NCI-H128 (cell line): ENCODE results near the gene PRCC.

Experiments used
- DNase-seq: peaks from one replicate; lab custom pipeline; 2025; ENCODE audit not compliant: unreplicated experiment; lab: John Stamatoyannopoulos, UW

Gene PRCC

DNA sequence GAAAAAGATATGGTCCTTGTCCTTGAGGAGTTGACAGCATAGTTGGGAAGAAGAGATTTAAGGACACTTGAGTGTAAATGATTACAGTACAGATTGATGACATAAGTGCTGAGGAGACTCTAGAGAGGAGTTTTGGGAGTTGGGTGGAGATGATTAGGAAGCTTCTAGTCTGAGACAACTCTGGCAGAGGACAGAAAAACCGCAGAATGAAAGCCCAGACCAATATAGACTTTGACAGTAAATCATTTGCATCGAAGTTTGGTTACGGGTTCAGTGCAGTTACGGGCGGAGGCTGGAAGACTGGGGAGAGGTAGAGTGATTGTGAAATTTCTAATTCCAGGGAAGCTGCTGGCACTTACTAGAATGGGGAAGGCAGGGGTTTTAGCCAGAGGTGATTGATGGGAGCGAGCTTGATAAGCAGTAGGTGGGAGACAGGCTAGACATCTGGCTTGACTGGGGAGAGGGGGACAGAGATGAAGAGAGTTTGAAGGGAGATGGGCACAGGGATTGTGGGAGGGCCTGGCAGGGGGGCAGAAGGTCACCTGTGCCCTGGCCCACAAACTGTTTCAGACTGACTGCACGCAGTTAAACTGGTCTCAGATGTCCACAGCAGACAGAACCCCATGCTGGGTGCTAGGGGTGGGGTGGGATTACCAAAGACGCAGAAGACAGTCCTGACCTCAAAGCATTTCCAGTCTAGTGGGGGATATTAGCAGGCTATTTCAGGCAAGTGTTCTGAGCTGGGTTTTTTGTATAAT is 29.2 kb downstream of the PRCC start:
- no peak for DNase-seq

DNA sequence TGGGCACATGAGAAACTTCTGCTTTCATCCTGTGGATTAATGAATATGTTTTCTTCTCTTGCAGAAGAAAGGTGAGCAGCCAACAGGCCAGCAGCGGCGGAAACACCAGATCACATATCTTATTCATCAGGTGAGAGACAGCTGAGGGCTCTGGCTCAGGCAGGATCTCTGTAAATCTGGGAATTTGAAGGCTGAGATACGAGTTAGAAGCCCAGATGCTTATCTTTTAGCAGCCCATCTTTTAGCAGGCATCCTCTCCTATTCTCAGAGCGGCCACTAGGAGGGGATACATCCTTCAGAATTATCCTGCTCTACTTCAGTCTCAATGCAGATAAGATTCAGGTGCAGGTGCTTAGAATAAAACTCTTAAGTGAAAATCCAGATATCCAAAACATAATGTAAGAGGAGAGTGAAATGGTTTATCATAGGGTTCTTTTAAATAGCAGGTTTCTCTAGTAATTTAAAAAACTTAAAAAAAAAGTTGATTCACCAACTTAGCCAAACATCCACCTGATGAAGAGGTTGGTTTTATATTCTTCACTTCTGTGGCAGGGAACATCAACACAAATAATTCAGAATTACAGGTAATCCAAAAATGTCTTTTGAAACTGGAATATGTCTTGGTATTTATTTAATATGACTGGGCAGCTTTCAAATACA is 30.0 kb downstream of the PRCC start:
- no peak for DNase-seq

DNA sequence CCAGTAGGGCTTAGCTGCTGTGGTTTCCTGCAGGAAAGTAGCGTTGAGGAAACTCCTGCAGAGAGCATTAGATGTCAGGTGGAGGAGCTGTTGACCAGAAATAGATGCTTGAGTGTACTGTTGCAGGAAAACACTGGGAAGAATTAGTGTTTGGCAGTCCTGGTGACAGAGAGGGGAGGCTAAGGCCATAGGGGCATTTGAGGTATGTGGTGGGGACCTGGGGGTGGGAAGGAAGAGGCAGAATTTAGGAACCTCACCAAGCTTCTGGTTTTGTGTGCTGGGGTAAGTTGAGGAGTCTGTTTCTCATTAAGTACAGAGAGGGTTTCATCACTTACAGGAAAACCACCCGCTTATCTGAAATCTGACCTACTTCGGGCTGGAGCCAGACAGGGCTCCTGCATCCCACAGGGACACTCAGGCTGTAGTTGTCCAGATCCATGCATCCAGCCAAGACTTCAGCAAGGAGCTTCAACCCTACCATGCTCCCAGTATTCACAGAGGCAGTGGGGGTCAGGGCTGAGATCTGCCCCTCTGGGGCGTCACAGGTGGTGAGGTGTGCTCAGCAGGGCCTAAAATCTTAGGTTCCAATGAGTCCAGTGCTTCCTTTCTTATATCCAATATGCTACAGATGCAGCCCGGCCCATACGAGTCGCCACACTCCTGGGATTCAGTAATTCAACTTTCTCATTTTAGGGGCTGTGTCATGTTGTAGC is 34.2 kb downstream of the PRCC start:
- no peak for DNase-seq

DNA sequence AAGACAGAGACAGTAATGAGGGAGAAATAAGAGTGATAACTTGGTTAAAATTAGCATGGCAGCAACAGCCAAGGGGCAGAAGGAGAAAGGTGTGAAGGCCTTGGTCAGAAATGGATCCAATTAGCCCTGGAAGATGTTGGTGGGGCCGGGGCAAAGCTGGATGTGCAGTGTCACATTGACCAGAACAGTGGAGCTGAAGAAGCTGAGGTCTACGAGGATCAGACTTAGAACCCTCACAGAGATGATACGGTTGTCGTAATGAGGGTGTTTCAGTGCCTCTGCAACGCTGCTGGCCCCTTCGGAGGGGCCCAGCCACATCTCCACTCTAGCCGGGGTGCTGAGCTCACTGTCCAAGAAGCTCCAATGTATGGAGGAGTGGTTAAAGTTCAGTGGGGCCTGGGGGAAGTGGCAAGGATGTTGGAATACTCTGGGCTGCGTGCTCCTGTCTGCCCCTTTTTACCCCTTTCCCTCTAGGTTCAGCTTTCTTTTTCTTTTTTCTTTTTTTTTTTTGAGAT is 35.1 kb downstream of the PRCC start:
- no peak for DNase-seq

DNA sequence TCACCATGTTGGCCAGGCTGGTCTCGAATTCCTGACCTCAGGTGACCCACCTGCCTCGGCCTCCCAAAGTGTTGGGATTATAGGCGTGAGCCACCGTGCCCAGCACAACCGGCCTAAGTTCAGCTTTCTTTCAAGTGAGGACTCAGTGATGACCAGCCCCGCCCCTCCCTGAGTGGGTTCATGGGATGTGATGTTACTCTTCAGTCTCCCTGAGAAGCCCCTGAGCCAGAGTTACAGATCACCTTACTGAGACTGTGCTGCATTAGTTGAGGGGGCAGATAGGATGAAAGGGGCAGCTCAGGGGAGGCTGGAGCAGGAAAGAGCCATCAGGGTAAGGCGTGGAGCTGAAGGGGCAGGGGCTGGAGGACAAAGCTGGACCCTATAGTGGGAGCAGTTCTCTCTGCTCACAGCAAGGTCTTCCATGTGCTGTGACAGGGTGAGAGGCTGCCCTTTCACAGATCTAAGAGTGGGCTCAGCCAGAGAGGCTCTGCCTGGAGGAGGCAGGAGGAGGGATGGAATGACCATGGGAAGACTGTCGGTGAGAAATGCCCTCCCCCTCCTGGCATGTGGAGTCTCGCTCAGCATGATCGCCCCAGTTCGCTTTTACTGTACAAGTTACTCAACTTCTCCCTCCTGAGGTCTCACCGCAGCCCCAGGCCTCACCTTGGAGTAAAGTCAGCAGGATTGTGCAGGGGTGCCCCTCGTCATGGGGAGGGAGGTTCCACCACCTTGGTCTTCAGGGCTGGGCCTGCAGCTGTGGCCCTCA is 35.9 kb downstream of the PRCC start:
- DNase-seq: no peak

DNA sequence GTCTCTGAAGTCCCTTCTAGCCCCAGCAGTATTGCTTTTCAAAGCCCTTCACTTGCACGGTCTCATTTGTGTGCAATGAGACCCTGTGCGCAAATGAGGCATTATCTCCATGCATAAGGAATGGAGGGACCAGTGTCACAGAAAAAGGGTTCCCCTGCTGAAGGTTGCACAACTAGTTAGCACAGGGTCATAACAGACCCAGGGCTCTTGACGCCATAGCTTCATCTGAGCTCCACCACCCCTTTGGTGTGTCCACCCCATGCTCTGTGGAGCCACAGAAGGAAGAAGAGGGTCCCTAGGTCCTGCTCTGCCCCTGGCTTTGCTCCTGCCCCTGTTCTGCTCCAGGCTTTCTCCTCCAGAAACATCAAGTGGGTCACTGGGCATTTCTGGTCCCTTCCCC is 36.7 kb downstream of the PRCC start:
- no peak for DNase-seq

DNA sequence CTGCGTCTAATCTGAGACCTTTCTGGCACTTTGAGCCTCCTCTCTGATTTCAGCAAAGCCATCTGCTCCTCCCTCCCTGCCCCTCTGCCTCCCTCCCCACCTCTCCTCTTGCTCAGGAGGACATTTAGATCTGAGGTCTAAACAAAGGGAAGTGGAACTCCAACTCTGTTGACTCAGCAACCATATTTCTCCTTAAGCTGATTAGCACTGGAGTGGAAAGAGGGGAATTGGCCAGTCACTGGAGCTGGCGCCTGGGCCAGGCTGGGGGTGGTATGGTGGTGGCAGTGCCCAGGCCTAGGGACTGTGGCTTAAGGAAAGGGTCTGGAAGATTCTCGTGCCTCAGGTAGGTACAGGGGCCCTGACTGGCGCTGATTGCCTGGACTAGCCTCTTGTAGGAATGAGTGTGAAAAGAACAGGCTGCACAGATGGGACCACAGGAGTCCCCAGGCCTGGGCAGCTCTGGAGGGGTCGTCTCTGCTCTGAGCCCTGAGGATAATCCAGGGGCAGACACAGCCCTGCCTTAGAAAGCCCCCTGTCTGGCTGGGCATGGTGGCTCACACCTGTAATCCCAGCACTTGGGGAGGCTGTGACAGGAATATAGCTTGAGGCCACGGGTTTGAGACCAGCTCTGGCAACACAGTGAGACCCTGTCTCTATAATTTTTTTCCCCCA is 37.4 kb downstream of the PRCC start:
- DNase-seq: peak; percentile 34

DNA sequence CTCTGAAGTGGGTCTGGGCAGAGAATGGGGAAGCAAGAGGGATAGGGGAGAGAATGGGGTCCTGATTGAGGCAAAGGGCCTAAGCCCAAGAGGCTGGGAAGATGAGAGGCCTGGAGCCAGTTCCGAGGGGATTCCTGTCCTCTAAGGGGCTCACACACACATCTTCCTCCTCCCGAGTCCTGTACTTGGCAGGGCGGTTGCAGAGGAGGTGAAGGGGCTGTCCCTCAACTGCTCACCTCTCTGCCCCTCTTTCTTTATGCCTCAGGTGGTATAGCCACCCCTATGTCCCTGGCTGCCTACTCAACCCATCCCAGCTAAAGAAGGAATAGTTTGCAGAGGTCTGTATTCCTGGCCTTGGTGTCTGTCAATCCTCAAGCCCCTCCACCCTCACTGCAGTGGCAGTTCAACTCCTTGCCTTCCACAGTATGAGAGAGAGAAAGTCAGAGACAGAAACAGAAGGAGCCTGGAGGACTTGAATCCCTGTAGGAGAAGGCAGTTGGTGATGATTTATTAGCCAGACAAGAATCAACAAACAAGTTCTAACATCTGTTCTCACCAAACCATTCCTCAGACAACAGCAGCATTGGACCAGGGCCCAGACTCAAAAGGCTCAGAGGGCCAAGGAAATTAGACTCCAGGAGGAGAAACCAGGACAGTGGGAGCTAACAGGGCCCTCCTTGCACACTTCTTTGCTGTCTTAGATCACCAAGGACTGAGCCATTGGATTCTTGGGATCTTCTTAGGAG is 38.6 kb downstream of the PRCC start:
- DNase-seq: no peak

DNA sequence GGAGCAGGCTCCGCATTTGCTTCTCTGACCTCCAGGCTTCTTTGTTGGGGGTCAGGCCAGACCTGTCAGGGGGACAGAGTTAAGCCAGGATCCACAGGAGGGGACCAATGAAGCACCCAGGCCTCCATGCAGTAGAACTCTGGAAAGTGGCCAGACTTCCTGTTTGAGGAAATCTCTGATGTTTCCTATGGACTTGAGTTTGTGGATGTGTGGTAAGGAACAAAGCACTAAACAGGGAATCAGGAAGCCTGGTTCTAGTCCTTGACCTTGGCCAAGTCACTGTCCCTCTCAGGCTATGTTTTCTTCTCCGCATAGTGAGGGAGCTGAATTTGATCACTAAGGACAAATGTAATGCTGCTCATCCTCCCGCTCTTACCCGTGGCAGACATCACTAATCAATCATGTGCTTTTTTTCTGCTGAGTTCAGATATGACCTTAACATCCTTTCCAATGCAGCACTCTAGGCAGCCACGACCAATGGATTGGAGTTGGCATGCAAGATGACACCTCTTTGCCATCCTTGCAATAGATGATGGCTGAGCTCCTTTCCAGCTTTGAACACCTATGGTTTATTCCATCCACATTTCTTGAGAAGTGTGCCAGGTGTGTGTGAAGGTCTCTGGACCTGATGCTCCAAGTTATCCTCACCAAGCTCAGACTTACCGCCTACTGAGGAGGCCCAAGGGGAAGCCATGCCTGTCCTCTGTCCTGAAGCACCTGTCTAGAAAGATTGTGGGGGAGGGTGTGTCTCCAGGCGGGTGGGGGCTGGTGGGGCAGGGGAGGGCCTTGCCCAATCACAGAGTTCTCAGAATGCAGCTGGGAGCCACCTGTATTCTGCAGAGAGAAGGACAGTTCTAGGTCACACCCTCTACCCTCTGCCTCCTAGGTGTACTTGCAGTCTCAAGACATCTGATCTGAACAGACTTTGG is 39.4 kb downstream of the PRCC start:
- DNase-seq: no peak

DNA sequence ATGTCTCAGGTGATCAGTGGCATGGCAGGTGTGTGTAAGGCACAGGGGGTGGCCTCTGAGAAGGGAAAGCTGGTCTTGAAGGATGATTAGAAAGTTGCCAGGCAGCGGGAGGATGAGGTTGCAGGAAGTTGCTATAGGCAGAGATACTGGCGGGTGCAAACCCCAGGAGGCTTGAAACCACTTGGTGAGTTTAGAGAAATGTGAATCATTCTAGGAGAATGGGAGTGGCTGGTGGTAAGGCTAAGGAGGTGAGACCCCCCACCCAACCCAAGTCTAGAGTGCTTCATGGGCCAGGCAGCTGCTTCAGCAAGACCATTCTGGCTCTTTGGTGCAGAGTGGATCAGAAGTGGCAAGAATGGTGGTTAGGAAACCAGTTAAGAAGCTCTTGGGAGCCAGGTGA is 40.3 kb downstream of the PRCC start:
- no peak for DNase-seq

DNA sequence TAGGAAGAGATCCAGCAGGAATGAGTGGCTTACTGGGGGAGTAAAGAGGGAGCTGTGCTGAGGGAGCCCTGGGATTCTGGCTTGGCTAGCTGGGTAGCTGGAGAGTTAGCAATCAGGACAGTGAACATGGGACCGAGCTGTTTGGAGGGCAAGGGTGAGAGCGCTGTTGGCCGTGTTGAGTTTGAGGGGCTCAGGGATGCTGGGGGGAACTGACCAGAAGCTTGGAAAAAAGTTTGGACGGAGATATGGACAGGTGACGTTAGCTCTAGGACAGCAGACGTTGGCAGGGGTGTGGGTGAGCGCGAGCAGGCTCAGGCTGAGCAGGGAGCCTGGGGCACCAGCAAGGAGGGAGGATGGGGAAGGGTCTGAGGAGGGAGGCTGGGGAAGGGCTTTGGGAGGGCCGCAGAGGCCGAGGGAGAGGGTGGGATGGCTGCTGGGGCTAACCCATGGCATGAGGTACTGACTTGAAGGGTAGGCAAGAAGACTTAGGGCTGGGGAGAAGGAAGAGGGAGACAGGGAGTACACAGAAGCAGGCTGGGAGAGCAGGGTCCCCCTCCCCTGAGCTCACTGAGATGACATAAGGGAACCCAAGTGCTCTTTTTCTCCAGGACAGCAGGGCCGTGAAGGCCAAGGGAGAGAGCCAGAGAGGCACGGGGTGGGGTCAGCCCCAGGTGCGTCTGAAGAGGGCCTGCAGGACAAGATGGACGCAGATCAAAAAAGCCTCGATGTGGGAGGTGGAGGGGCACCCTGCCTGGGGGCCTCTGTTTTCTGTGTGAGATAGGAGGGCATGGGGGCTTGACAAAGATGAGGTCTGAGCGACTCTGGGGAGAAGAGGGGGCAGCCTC is 41.1 kb downstream of the PRCC start:
- no peak for DNase-seq

DNA sequence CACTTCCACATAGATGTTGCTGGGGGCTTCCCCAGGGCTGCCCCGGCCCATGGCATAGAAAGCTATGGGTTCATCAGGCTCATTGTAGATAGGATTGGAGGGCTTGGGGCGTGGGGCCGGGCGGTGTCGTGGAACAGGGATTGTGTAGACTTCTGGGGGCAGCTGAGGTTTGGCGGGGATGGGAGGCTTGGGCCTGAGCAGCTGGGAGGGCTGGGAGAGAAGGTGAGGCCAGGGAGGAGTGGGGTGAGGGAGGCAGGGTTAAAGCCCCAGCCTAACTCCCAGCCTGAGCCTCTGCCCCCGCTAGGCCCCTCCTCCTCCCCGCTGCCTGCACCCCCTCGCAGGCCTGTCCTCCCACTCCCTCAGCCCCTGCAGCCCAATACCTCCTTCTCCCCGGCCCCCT is 41.9 kb downstream of the PRCC start:
- no peak for DNase-seq

DNA sequence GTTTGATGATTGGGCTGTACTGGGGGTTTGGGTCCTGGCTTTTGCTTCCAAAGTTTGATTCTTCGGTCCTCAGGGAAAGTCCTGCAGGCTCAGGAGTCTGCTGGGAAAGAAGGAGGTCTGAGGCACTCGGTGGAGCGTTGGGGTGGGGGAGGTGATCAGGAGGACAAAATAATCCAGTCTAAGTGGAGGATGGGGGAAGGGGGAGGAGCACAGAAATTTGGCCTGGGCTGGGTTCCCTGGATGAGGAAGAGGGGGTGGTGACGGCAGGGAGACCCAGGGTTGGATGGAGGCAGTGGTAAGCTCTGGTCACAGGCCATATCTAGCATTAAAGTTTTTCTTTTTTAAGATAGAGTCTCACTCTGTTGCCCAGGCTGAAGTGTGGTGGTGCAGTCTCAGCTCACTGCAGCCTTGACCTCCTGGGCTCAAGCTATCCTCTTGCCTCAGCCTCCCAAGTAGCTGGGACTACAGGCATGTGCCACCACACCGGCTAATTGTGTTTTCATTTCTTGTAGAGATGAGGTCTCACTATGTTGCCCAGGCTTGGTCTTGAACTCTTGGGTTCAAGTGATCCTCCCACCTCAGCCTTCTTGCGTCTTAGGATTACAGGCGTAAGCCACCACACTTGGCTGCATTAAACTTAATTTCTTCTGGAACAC is 42.5 kb downstream of the PRCC start:
- no peak for DNase-seq

DNA sequence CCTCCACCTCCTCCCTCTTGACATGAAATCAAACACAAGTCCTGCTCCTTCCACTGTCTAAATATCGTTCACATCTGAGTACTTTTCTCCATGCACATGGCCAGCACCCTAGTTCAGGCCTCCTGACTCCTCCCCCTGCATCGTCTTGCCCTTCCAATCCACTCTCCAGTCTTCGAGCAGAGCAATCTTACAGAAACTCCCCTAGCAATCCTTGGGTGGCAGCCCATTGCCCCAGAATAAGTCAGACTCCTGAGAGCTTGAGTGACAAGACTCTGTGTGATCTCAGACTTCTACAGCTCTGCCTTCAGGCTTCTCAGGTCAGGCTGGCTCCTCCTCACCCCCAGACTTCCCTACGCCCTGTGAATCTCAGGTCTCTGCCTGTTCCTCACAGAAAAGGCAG is 43.8 kb downstream of the PRCC start:
- no peak for DNase-seq

DNA sequence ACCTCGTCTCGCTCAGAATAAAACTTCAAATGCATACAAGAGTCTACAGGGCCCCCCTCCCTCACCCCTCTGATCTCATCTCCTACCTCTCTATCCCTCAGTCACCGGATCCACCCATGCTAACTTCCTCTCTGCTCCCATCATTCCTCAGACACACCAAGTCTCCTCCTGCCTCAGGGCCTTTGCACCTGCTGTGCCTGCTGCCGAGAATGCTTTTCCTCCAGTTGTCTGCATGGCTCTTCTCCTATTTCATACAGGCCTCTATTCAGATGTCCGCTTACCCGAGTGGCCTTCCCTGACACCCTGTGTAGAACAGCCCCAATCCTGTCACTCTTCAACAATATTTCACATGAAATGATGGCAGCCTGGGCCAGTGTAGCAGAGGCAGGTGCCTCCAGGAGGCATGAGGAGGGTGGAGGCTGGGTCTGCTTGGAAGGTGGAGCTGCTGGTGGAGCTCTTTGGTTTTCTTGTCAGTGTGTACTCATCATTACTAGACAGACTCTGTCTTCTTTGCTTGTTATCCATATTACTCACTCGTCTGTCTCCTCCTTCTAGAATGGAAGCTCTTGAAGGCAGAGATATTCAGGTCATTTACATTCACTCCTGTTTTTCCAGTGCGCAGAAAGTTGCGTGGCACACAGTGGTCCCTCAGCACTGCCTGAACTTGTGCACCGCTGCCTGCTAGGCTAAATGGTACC is 45.1 kb downstream of the PRCC start:
- no peak for DNase-seq

DNA sequence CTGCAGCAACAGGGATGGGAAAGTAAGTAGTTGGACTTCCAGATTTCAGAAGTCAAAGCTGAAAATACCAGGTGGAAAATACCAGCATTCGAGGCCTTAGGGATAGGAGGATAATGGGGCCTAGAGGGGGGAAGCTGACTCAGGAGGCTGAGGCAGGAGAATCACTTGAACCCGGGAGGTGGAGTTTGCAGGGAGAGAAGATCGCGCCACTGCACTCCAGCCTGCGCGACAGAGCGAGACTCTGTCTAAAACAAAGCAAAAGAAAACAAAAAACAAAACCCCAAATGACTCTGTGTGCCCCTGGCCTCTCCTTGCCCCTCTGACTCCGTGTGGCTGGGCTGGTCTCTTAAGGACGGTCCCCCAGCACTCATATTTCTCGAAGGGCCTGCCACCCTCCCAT is 46.0 kb downstream of the PRCC start:
- DNase-seq: no peak
